GM12865 (cell line): Measurements from ENCODE around the gene PCID2.

ENCODE experiments used
- DNase-seq: peaks from one replicate; pipeline ENCODE4 v3.0.0; 2010; ENCODE audit warnings: low read depth
- H3K4me3 ChIP-seq: 2 replicates; pipeline ENCODE4 v1.5.1; 2011; ENCODE audit warnings: mild to moderate bottlenecking, low read depth, low read length, control low read depth
- TF ChIP-seq, protein P1 (sequence below): IDR thresholded peaks from 2 replicates; pipeline ENCODE4 v1.5.1; 2011; ENCODE audit warnings: low read length, control low read depth, low read depth, inconsistent platforms; ENCODE audit not compliant: insufficient read depth; ENCODE audit errors: missing control alignments

Gene PCID2

DNA sequence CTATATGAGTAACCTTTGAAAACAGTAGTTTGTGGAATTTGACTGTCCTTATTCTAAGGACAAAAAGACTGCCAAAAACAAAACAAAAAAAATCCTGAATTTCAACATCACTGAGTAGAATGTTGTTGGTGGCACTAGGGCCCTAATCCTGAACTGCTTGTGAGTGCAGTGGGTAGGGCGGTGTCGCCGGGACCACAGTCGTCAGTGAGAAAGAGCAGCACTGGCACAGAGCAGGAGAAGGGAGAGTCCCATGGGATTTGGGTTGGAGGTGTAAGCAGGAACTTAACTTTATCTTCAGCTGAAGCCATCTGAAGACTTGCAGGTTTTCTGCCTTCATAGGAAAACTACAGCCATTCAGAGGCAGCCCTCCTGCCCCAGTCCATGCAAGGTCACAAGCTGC, 5.6 kb downstream of the PCID2 start:
- no peak overlapping the region for H3K4me3 ChIP-seq
- TF ChIP-seq, protein P1, sequence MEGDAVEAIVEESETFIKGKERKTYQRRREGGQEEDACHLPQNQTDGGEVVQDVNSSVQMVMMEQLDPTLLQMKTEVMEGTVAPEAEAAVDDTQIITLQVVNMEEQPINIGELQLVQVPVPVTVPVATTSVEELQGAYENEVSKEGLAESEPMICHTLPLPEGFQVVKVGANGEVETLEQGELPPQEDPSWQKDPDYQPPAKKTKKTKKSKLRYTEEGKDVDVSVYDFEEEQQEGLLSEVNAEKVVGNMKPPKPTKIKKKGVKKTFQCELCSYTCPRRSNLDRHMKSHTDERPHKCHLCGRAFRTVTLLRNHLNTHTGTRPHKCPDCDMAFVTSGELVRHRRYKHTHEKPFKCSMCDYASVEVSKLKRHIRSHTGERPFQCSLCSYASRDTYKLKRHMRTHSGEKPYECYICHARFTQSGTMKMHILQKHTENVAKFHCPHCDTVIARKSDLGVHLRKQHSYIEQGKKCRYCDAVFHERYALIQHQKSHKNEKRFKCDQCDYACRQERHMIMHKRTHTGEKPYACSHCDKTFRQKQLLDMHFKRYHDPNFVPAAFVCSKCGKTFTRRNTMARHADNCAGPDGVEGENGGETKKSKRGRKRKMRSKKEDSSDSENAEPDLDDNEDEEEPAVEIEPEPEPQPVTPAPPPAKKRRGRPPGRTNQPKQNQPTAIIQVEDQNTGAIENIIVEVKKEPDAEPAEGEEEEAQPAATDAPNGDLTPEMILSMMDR = no peak
- DNase-seq = no peak

- no peak overlapping the region for H3K4me3 ChIP-seq
- TF ChIP-seq, protein P1 = no peak
- no peak for DNase-seq
These were observed 6.7 kb downstream of the PCID2 start for GRCh38 chr13:113201815-113202214.

- no peak overlapping the region for H3K4me3 ChIP-seq
- no peak for DNase-seq
- TF ChIP-seq, protein P1 = no peak
These were observed 11.3 kb downstream of the PCID2 start for GRCh38 chr13:113196970-113197737.

DNA sequence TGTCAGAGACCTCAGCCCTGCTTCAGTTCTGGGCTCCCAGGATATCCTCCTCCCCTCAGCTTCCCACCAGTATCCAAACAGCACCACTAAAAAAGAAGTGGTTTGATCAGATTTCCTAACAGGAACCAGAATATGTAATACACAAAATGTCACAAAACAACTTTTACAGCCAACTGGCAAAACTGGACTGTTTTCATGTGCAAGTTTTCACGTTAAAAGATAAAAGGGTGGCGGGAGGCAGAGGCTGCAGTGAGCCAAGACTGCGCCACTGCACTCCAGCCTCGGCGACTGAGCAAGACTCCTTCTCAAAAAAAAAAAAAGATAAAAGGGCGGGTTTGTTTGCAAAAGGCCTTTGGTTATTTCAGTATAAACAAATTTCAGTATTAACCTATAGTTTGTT, 13.1 kb downstream of the PCID2 start:
- H3K4me3 ChIP-seq = no peak overlapping the region
- TF ChIP-seq, protein P1 = no peak
- no peak for DNase-seq

GRCh38 chr13:113192902-113193301, 15.6 kb downstream of the PCID2 start:
- TF ChIP-seq, protein P1 = no peak
- DNase-seq = no peak
- no peak overlapping the region for H3K4me3 ChIP-seq

- no peak for DNase-seq
- TF ChIP-seq, protein P1 = no peak
- H3K4me3 ChIP-seq = no peak overlapping the region
These were observed 16.2 kb downstream of the PCID2 start for GRCh38 chr13:113192279-113192678.

DNA sequence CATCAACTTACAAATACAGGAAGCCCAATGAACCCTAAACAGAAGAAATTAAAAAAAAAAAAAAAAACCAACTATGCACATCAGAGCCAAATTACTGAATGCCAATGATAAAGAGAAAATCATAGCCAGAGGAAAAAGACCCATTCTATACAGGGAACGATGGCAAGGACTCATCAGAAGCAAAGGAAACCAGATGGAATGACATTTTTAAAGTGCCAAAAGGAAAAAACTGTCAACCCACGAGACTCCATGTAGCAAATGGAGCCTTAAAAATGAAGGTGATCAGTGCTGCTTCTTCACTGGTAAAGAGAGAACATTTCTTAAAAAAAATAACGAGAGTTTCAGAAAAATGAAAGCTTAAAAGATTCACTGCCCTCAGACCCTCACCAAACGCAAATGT, 18.3 kb downstream of the PCID2 start:
- TF ChIP-seq, protein P1 = no peak
- no peak for DNase-seq

More for the DNA sequence above, 18.3 kb downstream of the PCID2 start:
- H3K4me3 ChIP-seq = no peak overlapping the region
